ENCODE data around the gene USP31.
A peak's percentile ranks its signal among the peaks of the same experiment; 100 is the strongest.

Gene USP31

GRCh38 chr16:23156946-23157460 lies 7.8 kb upstream of the USP31 start:
- no peak for TF ChIP-seq CTCF (IDR thresholded peaks at IDR 0.05; ENCODE audit: low read depth, low read length)
- no peak for DNase-seq (ENCODE audit: extremely low read depth, low read depth)

GRCh38 chr16:23156110-23156509 lies 6.9 kb upstream of the USP31 start:
- TF ChIP-seq CTCF (IDR thresholded peaks at IDR 0.05; ENCODE audit: low read depth, low read length) = no peak
- no peak for DNase-seq (ENCODE audit: extremely low read depth, low read depth)

GRCh38 chr16:23155445-23156049 lies 6.3 kb upstream of the USP31 start:
- peak; percentile 30 for TF ChIP-seq CTCF (IDR thresholded peaks at IDR 0.05; ENCODE audit: low read depth, low read length)
- DNase-seq (ENCODE audit: extremely low read depth, low read depth) = no peak

GRCh38 chr16:23152386-23153178 lies 3.3 kb upstream of the USP31 start:
- no peak for TF ChIP-seq CTCF (IDR thresholded peaks at IDR 0.05; ENCODE audit: low read depth, low read length)
- DNase-seq (ENCODE audit: extremely low read depth, low read depth) = no peak

- TF ChIP-seq CTCF (IDR thresholded peaks at IDR 0.05; ENCODE audit: low read depth, low read length) = no peak
- no peak for DNase-seq (ENCODE audit: extremely low read depth, low read depth)
Observed at GRCh38 chr16:23149993-23150364, 727 bp upstream of the USP31 start.

- DNase-seq (ENCODE audit: extremely low read depth, low read depth) = no peak
- TF ChIP-seq CTCF (IDR thresholded peaks at IDR 0.05; ENCODE audit: low read depth, low read length) = no peak
Observed at GRCh38 chr16:23148513-23149266, 562 bp downstream of the USP31 start.

- TF ChIP-seq CTCF (IDR thresholded peaks at IDR 0.05; ENCODE audit: low read depth, low read length) = no peak
- DNase-seq (ENCODE audit: extremely low read depth, low read depth) = no peak
Observed at GRCh38 chr16:23148166-23148512, 1.1 kb downstream of the USP31 start.
